SHP77 treated with DMSO at 0.1 percent for 48 hours (cell line): Measurements from ENCODE around the gene NDUFB1.
A peak's percentile ranks its signal among the peaks of the same experiment; 100 is the strongest.

ENCODE experiments used
- DNase-seq: peaks from one replicate; lab custom pipeline; 2025; lab: John Stamatoyannopoulos, UW

Gene NDUFB1

DNA sequence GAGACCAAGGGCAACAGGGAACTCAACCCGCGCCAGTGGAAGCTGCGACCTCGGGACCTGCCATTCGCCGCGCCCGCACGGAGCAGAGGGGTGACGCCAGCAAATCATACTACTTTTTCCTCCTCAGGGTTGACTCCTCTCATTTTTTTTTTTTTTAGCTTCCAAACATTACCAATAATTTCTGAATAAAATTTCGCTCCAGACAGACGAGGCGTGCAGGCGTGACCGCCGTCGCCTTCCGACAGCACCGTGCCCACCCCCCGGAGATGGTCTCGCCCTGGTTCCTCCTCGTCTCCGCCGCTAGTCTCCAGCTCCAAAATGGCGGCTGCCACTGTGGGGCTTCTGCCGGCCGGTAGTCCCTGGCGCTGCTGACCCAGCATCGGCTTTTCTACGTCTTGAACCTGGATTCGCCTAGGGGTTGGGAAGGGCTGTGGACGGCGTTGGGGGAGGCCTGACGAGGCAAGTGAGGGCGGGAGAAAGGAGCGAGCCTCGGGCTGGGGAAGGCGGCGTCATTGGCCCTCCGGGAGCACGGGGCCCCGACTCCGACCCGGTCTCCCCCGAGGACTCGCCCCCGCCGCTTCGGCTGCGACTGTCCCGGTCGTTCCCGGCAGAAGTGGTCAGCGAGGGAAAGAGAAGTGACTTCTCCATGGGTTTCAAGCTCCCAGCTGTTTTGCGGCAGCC lies at the start of gene NDUFB1, which contains the start of gene CPSF2:
TSS of gene NDUFB1 (minus strand) at position 37 of the 681 bp plus-strand sequence. CDS start 4,069 bp downstream, outside the sequence.
TSS of gene CPSF2 (plus strand) at position 300 of the 681 bp plus-strand sequence. CDS start 9,016 bp downstream, outside the sequence.
- DNase-seq, result peak; percentile 65

DNA sequence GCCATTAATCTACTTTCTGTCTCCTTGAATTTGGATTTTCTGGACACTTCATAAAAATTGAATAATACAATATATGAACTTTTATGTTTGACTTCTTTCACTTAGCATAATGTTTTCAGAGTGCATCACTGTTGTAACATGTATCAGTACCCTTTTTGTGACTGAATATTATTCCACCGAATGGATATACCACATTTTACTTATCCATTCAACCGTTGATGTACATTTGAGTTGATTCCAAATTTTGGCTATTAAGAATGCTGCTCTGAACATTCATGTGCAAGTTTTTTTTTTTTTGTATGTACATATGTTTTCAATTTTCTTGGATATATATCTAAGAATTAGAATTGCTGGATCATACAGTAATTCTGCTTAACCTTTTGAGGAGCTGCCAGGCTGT lies 43.5 kb upstream of the NDUFB1 start:
- DNase-seq, result no peak

DNA sequence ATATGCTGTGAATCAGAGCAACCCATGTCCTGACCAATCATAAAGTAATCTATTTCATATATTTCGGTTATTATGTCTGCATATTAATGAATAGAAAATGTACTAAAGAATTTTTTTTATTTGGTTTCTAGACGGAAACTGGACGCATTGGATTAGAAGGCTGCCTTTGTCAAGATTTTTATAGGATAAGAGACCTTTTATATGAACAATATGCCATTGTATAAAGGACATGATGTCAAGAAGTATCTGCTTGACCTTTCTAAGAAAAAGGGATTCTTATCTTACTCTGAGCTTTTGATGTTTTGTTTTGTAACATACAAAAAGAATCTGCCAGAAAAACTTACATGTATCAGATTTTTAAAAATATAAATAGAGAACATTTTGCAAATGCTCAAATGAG lies 40.0 kb upstream of the NDUFB1 start:
- DNase-seq, result no peak

DNA sequence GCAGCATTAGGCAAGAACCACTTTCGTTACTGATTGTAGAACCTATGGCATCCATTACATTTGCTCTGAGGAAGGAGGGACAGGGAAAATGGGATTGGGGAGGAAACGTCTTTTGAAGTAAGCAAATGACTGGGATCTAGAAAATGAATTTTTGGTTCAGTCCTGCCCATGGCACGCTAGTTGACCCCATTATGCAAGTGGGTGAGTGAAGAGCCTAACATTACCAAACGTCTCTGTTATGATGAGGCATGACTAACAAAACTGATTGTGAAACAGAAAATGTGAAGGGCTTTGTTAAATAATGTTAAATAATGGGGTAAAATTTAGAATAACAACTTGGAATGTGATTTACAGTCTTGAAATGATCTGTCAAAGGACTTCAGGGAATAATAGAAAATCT lies 39.1 kb upstream of the NDUFB1 start:
- no peak for DNase-seq

DNA sequence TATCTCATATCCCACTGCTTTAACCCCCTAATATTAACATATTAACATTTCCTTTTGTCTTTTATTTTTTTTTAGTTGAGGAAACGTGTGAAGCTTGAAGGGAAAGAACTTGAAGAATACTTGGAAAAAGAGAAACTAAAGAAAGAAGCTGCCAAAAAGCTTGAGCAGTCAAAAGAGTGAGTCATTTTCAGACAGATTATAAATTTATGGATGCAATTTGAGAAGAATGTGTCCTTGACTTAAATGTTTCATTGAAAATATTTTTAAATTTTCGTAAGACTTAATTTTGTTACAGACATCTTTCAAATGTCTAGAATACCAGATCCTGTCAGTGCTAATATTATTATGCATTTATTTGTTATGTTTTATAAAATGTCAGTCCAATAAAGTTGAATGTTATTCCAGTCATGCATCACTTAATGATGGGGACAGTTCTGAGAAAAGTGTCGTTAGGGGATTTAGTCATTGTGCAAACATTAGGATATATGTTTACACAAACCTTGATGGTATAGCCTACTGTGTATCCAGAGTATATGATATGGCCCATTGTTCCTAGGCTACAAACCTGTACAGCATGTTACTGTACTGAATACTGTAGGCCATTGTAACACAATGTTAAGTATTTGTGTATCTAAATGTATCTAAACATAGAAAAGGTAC lies 32.9 kb upstream of the NDUFB1 start:
- no peak for DNase-seq

DNA sequence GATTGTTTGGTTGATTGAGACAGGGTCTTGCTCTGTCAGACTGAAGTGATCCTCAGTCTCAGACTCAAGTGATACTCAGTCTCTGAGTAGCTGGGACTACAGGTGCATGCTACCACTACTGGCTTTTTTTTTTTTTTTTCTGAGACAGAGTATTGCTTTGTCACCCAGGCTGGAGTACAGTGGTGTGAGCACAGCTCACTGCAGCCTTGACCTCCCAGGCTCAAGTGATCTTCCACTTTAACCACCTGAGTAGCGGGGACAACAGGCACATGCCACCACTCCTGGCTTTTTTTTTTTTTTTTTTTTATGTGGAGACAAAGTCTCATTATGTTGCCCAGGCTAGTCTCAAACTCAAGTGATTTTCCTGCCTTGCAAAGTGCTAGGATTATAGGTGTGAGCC lies 32.1 kb upstream of the NDUFB1 start:
- DNase-seq, result no peak

DNA sequence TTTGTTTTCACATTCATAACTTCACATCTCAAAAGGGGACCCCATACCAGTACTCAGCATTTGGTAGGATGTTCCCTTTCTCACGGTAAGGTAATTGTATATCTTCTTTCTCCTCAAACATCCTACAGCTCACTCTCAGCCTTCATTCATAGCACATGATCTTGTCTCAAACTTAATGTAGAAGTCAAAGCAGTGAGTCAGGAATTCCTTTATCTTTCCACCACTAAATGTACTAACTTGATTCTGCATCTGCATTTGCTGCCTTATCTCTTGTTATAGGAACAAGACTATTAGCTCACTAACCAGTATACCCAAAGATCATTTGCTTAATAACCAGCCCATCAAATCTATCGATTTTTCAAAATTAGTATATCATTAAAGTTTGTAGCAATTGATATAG lies 23.2 kb upstream of the NDUFB1 start:
- no peak for DNase-seq

DNA sequence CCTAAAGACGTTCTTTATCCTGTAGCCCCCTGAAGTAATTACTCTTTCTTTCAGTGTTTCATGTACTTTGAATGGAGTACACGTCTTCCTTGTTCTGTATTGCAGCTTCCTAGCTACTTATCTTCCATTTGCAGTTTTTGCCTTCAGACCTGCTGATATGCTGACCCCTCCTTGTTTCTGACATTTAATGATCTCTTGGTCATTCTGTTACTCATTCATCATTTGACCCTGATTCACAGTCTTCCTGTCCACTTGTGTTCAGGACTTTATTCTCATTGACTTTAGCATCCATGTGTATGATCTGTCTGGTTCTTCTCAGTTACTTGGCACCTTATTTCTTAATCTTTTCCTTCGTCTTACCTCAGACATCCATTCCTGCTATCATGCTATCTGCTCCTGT lies 22.5 kb upstream of the NDUFB1 start:
- no peak for DNase-seq

DNA sequence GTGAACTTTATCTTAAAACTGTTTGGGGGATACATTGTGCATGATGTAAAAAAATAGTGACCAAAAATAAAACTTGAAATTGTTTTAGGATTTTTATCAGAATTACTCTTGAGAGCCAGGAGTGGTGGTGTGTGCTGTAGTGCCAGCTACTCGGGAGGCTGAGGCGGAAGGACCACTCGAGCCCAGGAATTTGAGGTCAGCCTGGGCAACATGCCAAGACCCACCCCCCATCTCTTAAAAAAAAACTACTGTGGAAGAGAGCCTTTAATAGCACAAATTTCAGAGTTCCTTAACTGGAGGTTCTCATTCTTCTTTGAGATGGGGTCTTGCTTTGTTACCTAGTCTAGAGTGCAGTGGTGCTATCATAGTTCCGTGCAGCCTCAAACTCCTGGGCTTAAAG lies 21.8 kb upstream of the NDUFB1 start:
- DNase-seq, result no peak

DNA sequence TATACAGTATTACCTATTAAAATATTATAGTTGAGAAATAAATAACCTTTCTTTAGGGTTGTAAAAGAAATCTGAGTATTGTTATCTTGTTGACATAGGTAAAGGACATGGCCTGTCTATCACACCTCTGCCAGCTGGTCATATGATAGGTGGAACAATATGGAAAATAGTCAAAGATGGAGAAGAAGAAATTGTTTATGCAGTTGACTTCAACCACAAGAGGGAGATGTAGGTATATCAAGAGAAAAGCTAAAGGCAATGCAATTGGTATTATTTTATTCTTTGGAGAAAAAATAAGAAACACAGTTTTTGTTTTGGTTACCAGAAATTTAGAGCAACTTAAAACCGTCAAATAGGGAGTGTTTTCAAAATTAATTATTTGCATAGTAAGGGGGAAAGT lies 13.8 kb upstream of the NDUFB1 start:
- no peak for DNase-seq

DNA sequence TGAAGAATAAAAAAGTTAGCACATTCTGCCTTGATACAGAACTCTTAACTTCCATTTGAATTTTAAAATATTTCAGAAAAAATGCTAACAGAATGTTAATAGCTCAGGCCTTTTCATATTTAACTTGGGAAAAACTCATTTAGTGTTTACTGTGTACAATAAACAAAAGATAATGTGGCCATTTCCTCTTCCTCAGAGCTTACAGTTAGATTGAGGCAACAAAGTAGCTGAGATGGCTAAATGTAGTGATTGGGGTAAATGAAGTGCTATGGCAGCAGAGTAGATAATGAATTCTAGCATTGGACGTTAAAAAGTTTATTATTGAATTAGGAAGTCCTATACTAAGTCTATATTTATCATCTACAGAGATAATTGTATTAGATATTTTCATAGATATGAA lies 12.9 kb upstream of the NDUFB1 start:
- no peak for DNase-seq

DNA sequence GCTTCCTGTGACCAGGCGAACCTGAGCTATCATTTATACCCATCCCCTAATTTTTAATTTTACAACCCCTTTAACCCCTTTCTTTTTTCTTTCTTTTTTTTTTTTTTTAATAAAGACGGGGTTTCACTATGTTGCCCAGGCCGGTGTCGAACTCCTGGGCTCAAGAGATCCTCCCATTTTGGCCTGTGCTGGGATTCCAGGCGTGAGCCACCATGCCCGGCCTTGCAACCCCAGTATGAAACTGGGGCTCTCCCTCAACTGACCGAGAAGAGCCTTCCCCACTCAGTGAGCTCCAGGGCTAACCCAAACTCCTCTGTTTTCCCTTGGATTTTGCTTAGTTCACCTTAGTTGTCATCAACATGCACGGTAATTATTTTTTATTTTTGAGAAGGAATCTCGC lies 1.3 kb upstream of the NDUFB1 start:
- DNase-seq, result no peak

DNA sequence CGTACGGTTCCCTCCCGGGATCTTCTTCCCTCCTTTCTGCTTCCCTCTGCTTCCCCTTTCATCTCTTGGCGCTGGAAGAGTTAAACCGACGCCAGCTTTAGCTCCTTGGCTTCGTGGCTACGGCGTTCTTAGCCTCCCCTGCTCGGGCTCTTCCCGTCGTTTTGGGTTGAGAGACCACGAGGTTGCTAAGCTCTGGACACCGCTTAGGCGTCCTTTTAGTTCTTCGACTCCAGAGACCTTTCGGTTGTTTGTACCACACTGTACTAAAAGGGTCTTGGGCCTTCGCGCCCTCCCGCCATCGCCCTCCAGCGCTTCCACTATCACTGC lies 808 bp upstream of the NDUFB1 start:
- no peak for DNase-seq

DNA sequence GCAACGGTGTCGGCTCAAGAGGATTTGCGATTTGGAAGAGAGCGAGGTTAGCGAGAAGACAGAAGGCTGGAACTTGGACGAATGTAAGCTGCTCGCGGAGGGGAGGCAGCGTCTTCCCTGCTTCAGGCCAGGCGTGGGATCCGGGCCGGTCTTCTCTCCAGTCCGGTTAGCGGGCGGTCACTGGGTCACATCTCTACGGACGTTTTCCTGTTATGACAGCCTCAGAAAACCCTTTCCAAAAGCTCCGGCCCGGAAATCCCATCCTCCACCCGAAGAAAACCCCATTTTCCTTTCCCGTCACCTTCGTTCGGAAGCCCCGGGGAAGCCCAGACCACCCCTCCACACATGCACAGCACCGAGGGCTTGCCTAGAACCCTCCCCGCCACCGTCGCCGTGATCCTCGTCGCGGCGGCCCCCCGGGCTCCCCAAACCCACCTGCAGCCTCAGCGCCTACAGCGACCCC lies 268 bp downstream of the NDUFB1 start:
- DNase-seq, result no peak

DNA sequence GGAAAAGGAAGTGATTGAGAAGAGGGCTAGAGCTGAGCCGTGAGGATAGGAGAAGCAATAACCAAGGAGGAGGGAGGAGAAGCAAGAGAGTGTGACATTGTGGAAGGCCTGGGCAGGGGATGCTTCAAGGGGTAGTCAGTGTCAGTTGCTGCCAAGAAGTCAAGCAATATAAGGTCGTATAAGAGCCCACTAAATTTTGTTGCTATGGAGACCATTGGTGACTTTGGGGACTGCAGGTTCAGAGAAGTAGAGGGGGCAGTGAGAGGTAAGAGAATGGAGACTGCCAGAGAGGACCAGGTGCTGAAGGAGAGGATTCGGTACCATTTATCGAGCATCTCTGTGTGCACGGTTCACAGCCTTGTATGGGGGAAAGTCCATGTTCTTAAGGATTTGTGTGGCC lies 12.0 kb downstream of the NDUFB1 start:
- DNase-seq, result no peak

DNA sequence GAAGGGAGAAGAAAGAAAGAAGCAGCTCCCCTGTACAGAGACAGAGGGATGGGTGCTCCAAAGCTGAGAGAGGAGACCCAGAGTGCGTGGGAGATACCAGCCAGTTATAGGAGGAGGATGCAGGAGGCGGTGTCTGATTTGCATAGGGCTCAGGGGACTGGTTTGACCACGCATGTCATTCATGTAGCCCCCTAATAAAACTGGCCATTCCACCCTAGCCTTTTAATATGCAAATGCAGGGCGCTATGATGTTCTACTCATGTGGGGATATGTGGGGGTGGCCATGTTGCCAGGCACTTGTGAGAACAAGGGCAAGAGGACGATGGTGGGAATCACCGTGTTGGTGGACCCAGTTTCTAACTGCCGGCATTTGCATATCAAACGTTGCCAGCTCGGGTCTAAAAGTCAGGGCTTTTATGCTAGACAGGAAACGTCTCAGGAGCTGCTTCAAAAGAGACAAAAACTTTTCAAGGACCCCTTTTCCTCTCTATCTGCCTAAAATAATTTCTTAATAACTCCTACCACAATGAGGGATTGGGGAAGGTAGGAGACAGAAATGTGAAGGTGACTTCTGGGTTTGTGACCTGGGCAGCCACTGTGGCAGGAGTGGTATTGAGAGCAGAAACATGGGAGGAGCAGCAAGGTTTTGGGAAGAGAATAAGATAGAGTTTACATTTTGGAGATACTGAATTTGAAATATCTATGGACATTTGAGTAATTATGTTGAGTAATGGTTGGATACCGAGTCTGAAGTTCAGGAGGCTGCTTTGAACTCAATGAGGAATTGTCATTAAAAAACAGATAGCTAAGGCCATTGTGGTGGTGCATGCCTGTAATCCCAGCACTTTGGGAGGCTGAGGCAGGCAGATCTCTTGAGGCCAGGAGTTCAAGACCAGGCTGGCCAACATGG lies 12.9 kb downstream of the NDUFB1 start:
- no peak for DNase-seq

DNA sequence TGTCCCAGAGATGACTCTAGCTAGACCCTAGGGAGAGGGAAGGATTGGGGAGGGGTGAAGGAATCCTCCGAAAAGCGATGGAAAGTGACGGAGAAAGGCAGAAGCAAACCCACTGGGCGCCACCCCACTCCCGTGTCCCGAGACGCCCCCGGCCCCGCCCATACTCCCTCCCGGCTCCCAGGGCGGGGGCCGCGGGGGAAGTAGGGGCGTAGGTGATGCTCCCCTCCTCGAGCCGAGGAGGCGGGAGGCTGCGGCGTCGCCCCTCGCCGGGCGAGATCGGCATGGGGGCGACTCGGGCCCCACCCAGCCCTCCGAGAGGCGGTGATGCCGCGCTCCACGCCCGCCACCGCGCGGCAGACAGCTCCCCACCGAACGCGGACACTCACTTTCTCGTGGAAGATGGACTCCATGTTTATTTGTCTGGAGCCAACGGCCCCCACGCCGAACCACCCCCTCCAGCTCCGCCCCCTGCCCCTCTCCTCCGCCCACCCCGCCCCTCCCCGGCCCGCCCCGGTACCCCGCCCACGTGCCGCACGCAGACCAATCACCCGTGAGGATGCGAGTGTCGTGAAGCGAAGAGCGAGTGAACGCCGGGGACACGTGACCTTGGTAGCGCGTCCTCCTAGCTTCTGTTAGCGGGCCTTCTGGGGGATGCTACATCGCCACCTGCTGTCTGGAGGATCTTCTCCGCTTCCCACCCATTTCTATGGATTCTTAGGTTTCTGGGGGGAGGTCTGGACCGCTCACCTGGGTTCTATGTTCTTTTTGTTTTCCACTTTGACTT lies 15.2 kb downstream of the NDUFB1 start, which contains the start of gene ATXN3:
TSS of gene ATXN3 (minus strand) at position 440 of the 784 bp plus-strand sequence. CDS start at position 410, 30 bp downstream.
- DNase-seq, result peak; percentile 92

DNA sequence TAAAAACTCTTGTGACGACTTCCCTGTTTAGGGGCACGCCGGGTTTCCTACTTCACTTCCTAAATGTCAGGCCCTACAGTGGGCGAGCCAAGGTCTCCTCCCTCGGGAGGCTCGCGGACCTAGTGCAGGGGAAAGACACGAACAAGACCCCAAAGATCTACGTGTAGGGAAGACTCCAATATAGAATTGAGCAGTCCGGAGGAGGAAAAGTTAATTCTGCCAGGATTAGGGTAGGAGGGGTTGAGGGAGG lies 15.7 kb downstream of the NDUFB1 start:
- DNase-seq, result no peak

DNA sequence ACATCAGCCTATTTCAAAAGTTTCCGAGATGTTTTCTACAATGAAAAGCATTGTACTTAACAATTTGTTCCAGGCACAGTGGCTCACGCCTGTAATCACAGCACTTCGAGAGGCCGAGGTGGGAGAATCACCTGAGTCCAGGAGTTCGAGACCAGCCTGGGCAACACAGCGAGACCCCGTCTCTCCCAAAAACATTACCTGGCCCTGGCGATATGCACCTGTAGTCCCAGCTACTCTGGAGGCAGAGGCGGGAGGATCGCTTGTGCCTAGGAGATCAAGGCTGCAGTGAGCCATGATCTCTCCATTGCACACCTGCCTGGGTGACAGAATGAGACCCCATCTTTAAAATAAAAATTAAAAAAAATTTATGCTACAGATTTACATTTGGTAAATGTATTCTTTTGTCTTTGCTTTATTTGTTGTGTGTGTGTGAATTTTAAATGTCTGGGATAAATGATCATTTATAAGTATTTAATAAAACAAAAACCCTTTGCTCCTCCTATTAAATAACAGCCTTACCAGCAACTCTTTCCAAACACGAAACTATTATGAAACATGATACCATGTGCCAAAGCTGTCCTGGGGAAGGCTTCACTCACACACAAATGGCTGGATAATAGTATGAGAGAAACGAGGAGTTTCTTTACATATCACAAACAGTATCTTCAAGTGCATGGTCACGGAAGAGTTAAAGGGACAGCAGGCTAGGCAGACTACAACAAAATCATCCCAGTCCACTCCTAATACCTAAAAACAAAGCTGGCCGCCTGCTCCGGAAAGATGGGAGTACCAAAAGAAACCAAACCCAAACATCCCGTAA lies 16.2 kb downstream of the NDUFB1 start:
- DNase-seq, result no peak

DNA sequence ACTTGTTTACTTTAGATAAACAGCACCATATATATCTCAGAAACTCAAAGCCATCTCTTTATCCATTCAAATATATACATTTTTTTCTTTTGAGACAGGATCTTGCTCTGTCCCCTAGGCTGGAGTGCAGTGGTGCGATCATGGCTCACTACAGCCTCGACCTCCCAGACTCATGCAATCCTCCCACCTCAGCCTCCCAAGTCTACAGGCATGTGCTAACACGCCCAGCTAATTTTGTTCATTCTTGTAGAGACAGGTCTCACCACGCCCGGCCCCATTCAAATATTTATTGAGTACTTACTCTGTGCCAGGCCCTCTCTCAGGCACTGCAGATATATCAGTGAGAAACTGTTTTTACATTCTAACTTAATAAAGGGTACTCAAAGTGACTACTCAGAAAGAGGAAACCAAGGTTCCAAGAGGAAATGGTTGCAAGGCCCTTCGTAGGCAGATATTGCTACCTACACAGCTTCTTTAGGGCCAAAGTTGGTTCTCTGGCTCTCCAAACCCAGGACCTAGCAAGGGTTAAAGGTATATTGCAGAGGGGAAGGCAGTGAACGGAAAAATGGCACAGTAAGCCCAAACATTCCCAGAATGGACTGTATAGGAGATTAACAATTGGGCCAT lies 18.0 kb downstream of the NDUFB1 start:
- no peak for DNase-seq

DNA sequence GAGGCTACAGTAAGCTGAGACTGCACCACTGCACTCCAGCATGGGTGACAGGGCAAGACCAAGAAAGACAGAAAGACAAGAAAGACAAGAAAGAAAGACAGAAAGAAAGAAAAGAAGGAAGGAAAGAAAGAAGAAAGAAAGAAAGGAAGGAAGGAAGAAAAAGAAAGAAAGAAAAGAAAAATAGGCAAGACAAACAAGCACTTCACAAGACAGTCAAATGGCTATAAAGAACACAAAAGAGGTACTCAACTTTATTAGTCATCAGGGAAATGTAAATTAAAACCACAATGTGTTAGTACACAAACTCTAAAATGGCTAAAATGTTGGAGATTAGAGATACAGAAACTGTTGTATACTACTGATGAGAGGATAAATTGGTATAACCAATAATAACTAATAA lies 21.7 kb downstream of the NDUFB1 start:
- no peak for DNase-seq
